ENCODE measurements around the gene ABHD16A. TPM values are rescaled to one million over a fixed set of nuclear protein-coding genes. Genes with fewer than 3 reads are reported as not detected.
A peak's percentile ranks its signal among the peaks of the same experiment; 100 is the strongest.

Gene ABHD16A
- total and polyA plus RNA-seq, 2 of the 13 experiments (the other 11 are each of a cell fraction or from before 2014, with no cell fraction given): 43.5 to 45.4 TPM

DNA sequence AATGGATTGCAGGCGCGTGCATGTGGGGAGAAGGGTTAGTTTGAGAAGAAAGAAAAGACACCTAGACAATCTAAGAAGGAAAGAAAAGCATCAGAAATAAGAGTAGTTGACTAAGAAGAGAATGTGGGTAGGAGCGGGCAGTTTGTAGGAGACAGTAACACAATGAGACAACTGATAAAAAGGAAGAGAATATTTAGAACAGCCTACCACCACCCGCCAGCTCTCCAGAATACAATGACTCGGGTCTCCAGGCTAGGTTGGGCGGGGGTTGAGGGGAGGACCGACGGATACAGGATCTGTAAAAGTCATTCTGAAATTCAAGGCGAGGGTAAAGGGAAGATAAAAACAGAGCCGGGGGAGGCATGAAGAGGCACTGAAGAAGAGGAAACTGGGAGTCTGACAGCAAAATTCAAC is 712 bp downstream of the ABHD16A start:
- intact Hi-C loops (cut with micrococcal nuclease; ENCODE audit: unreplicated experiment): loop anchor here (2.0 to 5.0 kb wide), 2 partner anchors 22 to 35 kb away; partner anchors contain the start of genes CLIC1 and LY6G5C
- CTCF ChIA-PET (ENCODE audit: low intra/inter-chr PET ratio, low total read pairs): no interaction called here
- H3K9ac ChIP-seq (ENCODE audit: insufficient read depth, low read depth, low read length): peak overlapping the region; percentile 95

DNA sequence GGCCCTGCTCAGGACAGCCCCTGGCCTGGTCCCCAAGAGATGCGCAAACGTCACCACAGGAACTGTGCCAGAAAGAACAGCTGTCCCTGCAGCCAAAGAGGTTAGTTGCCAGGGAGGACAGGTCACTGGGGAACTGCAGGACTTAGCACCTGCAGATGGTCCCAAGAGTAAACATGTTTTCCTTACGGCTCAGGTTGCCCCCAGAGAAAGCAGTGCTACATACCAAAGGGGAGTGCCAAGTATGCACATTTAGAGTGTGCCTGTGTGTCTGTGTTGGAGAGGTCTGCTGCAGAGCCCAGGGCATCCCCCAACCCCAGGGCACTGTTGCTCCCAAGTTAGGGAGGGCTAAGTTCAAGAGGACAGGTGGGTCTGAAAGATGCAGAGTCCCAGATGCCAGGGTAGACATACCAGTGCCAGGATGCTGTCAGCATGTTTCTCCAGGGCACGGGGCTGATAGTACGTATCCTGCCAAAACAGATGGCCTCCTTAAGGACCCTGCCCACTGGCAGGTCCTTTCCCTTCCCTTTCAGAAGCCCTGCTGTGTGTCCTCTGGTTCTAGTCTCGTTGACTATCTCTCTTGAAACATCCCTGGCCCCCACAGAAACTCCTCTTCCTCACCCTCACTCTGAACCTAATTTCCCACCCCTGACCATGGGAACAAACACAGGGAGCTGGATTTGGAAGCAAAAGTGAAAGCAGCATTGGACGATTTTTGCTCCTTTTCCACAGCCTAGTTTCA is 1.3 kb downstream of the ABHD16A start:
- no peaks in the 10 kb centered on the region; a peak in 2 of 5 replicates for H3K27me3 ChIP-seq (ENCODE audit: control insufficient read depth in 1 of 2, insufficient read depth in 2 of 2, low read length in 2 of 2)
- TSS peak; percentile 61 for BruUV-seq (replicated peaks)
- no peaks in the 10 kb centered on the region for H3K9me3 ChIP-seq (ENCODE audit: low read length)
- ChIA-PET POLR2A (interaction anchor here (0.6 to 2.7 kb wide), 11 partner anchors 9 to 133 kb away, joined by 3 to 57 read pairs (median 12); partner anchors contain the start of genes APOM, CLIC1, CSNK2B and GPANK1), CTCF (ENCODE audit: low intra/inter-chr PET ratio, low total read pairs) (no interaction called here)
- 51% methylated on average over 7 of the region's 7 CpGs for WGBS (ENCODE audit: low lambda C conversion rate)
- FAIRE-seq (no peak), ATAC-seq (no peak), DNase-seq (ENCODE audit: low spot score) (no peak)
- peak overlapping the region; percentile 99 for H3K4me2 ChIP-seq (ENCODE audit: low read depth, low read length)
- H3K9ac ChIP-seq (ENCODE audit: insufficient read depth, low read depth, low read length): peak overlapping the region; percentile 95
- intact Hi-C loops (cut with micrococcal nuclease; ENCODE audit: unreplicated experiment): loop anchor here (2.0 to 5.0 kb wide), 2 partner anchors 21 to 35 kb away; partner anchors contain the start of genes CLIC1 and LY6G5C
- peak overlapping the region; percentile 71 to 84 (median 81) for H3K4me3 ChIP-seq (replicated peaks in 1 of 3; ENCODE audit: insufficient read depth in 1 of 3, low read depth in 2 of 3, low read length in 3 of 3)
- in situ Hi-C loops (cut with HindIII; ENCODE audit: extremely low pct_ligation_motif_present, low pct_unique_long_range_greater_than_20kb): no loop called here
- peaks cover 39% of the 10 kb centered on the region for H3K4me1 ChIP-seq (ENCODE audit: insufficient read depth, low read length)
- H3K27ac ChIP-seq (ENCODE audit: extremely low read length, insufficient read depth, low read length): peak overlapping the region; percentile 85
- peaks cover 4 to 13% of the 10 kb centered on the region in 2 experiments; a peak in 4 of 5 replicates for H3K36me3 ChIP-seq (replicated peaks in 1 of 2; ENCODE audit: control insufficient read depth in 1 of 2, insufficient read depth in 2 of 2, low read length in 2 of 2)
- peaks cover 22% of the 10 kb centered on the region for H3K79me2 ChIP-seq (ENCODE audit: insufficient read depth, low read length)
- no peak overlapping the region for H2AFZ ChIP-seq (ENCODE audit: low read length)
- H4K20me1 ChIP-seq (ENCODE audit: insufficient read depth, low read length): no peaks in the 10 kb centered on the region
- no peak for TF ChIP-seq ZNF333 (CRISPR knock-in tag; IDR thresholded peaks at IDR 0.05; ENCODE audit: borderline replicate concordance)
- 0 out of 2 replicates have a peak, but pooled peaks have one; percentile 54 for TF ChIP-seq ZNF839 (CRISPR knock-in tag; IDR thresholded peaks at IDR 0.05; ENCODE audit: borderline replicate concordance)
- TF ChIP-seq, protein P1, sequence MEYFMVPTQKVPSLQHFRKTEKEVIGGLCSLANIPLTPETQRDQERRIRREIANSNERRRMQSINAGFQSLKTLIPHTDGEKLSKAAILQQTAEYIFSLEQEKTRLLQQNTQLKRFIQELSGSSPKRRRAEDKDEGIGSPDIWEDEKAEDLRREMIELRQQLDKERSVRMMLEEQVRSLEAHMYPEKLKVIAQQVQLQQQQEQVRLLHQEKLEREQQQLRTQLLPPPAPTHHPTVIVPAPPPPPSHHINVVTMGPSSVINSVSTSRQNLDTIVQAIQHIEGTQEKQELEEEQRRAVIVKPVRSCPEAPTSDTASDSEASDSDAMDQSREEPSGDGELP (IDR thresholded peaks at IDR 0.05; ENCODE audit: borderline replicate concordance, low read depth): peak; percentile 32; the same call in 1 of the 2 replicates
- TF ChIP-seq SALL1 (CRISPR knock-in tag; IDR thresholded peaks at IDR 0.05): 0 out of 2 replicates have a peak, but pooled peaks have one; percentile 10
- no peak for TF ChIP-seq POLR2AphosphoS2 (IDR thresholded peaks at IDR 0.05; ENCODE audit: low read depth, low read length)
- no peak for TF ChIP-seq CENPX (CRISPR knock-in tag; IDR thresholded peaks at IDR 0.05)
- 0 out of 2 replicates have a peak, but pooled peaks have one; percentile 12 for TF ChIP-seq ZNF430 (CRISPR knock-in tag; IDR thresholded peaks at IDR 0.05)
- TF ChIP-seq, protein P2, sequence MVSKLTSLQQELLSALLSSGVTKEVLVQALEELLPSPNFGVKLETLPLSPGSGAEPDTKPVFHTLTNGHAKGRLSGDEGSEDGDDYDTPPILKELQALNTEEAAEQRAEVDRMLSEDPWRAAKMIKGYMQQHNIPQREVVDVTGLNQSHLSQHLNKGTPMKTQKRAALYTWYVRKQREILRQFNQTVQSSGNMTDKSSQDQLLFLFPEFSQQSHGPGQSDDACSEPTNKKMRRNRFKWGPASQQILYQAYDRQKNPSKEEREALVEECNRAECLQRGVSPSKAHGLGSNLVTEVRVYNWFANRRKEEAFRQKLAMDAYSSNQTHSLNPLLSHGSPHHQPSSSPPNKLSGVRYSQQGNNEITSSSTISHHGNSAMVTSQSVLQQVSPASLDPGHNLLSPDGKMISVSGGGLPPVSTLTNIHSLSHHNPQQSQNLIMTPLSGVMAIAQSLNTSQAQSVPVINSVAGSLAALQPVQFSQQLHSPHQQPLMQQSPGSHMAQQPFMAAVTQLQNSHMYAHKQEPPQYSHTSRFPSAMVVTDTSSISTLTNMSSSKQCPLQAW (CRISPR knock-in tag; IDR thresholded peaks at IDR 0.05): 0 out of 2 replicates have a peak, but pooled peaks have one; percentile 35
- TF ChIP-seq, protein P3, sequence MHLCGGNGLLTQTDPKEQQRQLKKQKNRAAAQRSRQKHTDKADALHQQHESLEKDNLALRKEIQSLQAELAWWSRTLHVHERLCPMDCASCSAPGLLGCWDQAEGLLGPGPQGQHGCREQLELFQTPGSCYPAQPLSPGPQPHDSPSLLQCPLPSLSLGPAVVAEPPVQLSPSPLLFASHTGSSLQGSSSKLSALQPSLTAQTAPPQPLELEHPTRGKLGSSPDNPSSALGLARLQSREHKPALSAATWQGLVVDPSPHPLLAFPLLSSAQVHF (CRISPR knock-in tag; IDR thresholded peaks at IDR 0.05): no peak
- TF ChIP-seq NONO (IDR thresholded peaks at IDR 0.05): no peak
- 0 out of 2 replicates have a peak, but pooled peaks have one; percentile 18 for TF ChIP-seq NONO (CRISPR knock-in tag; conservative IDR thresholded peaks at IDR 0.05)

More for the DNA sequence above, 712 bp downstream of the ABHD16A start:
- peaks cover 0 to 2% of the 10 kb centered on the region in 2 experiments; a peak in 2 of 5 replicates for H3K27me3 ChIP-seq (ENCODE audit: control insufficient read depth in 1 of 2, insufficient read depth in 2 of 2, low read length in 2 of 2)
- no peaks in the 10 kb centered on the region for H4K20me1 ChIP-seq (ENCODE audit: insufficient read depth, low read length)
- peak; percentile 31 for ATAC-seq
- H3K4me1 ChIP-seq (ENCODE audit: insufficient read depth, low read length): peaks cover 39% of the 10 kb centered on the region
- DNase-seq (ENCODE audit: low spot score): no peak
- no peak for FAIRE-seq
- peak overlapping the region; percentile 99 for H3K4me2 ChIP-seq (ENCODE audit: low read depth, low read length)
- in situ Hi-C loops (cut with HindIII; ENCODE audit: extremely low pct_ligation_motif_present, low pct_unique_long_range_greater_than_20kb): no loop called here
- H3K36me3 ChIP-seq (replicated peaks in 1 of 2; ENCODE audit: control insufficient read depth in 1 of 2, insufficient read depth in 2 of 2, low read length in 2 of 2): peaks cover 4 to 7% of the 10 kb centered on the region in 2 experiments; a peak in 3 of 5 replicates
- TF ChIP-seq KMT2A (CRISPR knock-in tag; IDR thresholded peaks at IDR 0.05) (peak; percentile 10; the same call in 1 of the 2 replicates), ZNF670 (CRISPR knock-in tag; IDR thresholded peaks at IDR 0.05; ENCODE audit: borderline replicate concordance) (no peak), ZBTB42 (CRISPR knock-in tag; IDR thresholded peaks at IDR 0.05) (0 out of 2 replicates have a peak, but pooled peaks have one; percentile 5), U2AF2 (IDR thresholded peaks at IDR 0.05; ENCODE audit: low read depth, low read length) (no peak)
- H3K4me3 ChIP-seq (replicated peaks in 1 of 3; ENCODE audit: insufficient read depth in 1 of 3, low read depth in 2 of 3, low read length in 3 of 3): peak overlapping the region; percentile 71 to 84 (median 81)
- no TSS peak for BruUV-seq (replicated peaks)
- WGBS (ENCODE audit: low lambda C conversion rate): 5% methylated on average over 10 of the region's 10 CpGs
- no peaks in the 10 kb centered on the region for H3K9me3 ChIP-seq (ENCODE audit: low read length)
- peak overlapping the region; percentile 85 for H3K27ac ChIP-seq (ENCODE audit: extremely low read length, insufficient read depth, low read length)
- peaks cover 22% of the 10 kb centered on the region for H3K79me2 ChIP-seq (ENCODE audit: insufficient read depth, low read length)
- POLR2A ChIA-PET: interaction anchor here (0.6 to 2.7 kb wide), 21 partner anchors 10 to 439 kb away, joined by 3 to 57 read pairs (median 6); partner anchors contain the start of genes APOM, C6orf47, CLIC1 and CSNK2B
- peak overlapping the region; percentile 48 for H2AFZ ChIP-seq (ENCODE audit: low read length)
